ENCODE results near the gene AFF3.
"Not testable (repeated sequence)": the region's sequence is repeated elsewhere in the genome, so short reads cannot be mapped to it uniquely, and the experiment has no call there.

AFF3 gene

DNA sequence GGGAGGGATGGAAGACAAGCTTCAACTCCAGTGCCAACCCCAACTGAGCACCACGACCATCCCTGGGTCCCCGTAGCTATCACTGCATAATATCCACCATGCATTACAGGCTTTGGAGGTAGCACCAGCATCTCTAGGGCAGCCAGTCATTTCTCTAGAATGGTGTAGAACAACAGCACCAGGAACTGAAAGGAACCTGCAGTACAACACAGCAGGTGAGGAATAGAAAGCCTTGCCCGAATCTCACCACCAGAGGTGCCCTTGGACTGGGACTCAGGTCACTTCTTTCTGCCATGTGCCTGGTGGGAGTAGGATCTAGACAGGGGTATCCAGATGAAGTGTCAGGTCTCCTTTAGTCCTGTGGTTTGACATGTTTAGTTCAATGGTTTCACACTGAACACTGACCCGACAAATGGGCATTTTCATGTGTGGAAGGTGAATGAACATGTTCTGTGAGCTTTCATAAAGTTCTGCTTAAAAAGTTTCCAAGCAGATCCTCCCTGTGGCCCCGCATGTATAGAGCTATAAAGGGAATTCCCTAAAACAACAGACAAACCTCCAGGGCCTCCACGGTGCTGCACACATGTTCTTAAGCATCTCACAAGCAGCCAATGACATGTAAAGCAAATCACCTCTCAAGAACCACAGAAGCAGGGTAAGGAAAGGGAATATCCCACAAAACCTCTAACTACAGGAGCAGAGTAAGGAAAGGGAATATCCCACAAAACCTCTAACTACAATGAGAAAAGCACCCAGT lies 208.3 kb downstream of the AFF3 start:
- no peak for TF ChIP-seq PPARA (CRISPR knock-in tag; IDR thresholded peaks at IDR 0.05; ENCODE audit: borderline replicate concordance)
- TF ChIP-seq ZNF8 (CRISPR knock-in tag; IDR thresholded peaks at IDR 0.05), result no peak
- TF ChIP-seq, protein P1, sequence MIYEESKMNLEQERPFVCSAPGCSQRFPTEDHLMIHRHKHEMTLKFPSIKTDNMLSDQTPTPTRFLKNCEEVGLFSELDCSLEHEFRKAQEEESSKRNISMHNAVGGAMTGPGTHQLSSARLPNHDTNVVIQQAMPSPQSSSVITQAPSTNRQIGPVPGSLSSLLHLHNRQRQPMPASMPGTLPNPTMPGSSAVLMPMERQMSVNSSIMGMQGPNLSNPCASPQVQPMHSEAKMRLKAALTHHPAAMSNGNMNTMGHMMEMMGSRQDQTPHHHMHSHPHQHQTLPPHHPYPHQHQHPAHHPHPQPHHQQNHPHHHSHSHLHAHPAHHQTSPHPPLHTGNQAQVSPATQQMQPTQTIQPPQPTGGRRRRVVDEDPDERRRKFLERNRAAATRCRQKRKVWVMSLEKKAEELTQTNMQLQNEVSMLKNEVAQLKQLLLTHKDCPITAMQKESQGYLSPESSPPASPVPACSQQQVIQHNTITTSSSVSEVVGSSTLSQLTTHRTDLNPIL (CRISPR knock-in tag; IDR thresholded peaks at IDR 0.05; ENCODE audit: low read depth), result no peak
- TF ChIP-seq, protein P2, sequence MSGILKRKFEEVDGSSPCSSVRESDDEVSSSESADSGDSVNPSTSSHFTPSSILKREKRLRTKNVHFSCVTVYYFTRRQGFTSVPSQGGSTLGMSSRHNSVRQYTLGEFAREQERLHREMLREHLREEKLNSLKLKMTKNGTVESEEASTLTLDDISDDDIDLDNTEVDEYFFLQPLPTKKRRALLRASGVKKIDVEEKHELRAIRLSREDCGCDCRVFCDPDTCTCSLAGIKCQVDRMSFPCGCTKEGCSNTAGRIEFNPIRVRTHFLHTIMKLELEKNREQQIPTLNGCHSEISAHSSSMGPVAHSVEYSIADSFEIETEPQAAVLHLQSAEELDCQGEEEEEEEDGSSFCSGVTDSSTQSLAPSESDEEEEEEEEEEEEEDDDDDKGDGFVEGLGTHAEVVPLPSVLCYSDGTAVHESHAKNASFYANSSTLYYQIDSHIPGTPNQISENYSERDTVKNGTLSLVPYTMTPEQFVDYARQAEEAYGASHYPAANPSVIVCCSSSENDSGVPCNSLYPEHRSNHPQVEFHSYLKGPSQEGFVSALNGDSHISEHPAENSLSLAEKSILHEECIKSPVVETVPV (CRISPR knock-in tag; IDR thresholded peaks at IDR 0.05), result no peak
- no peak for TF ChIP-seq SNAI2 (CRISPR knock-in tag; IDR thresholded peaks at IDR 0.05)
- no peak for TF ChIP-seq ARNTL (CRISPR knock-in tag; IDR thresholded peaks at IDR 0.05; ENCODE audit: borderline replicate concordance, low read depth)
- no peak for TF ChIP-seq ISL1 (CRISPR knock-in tag; IDR thresholded peaks at IDR 0.05)
- no peak for TF ChIP-seq RARB (CRISPR knock-in tag; IDR thresholded peaks at IDR 0.05)
- no peak for TF ChIP-seq ZFP30 (CRISPR knock-in tag; IDR thresholded peaks at IDR 0.05)
- TF ChIP-seq ZNF70 (CRISPR knock-in tag; IDR thresholded peaks at IDR 0.05), result no peak
- no peak for ATAC-seq

DNA sequence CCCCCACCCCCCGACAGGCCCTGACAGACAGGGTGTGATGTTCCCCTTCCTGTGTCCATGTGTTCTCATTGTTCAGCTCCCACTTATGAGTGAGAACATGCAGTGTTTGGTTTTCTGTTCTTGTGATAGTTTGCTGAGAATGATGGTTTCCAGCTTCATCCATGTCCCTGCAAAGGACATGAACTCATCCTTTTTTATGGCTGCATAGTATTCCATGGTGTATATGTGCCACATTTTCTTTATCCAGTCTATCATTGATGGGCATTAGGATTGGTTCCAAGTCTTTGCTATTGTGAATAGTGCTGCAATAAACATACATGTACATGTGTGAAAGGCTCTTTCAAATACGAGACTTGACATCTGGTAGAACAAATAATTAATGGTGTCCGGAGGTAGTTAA lies 208.9 kb downstream of the AFF3 start:
- not testable (repeated sequence) for ATAC-seq

DNA sequence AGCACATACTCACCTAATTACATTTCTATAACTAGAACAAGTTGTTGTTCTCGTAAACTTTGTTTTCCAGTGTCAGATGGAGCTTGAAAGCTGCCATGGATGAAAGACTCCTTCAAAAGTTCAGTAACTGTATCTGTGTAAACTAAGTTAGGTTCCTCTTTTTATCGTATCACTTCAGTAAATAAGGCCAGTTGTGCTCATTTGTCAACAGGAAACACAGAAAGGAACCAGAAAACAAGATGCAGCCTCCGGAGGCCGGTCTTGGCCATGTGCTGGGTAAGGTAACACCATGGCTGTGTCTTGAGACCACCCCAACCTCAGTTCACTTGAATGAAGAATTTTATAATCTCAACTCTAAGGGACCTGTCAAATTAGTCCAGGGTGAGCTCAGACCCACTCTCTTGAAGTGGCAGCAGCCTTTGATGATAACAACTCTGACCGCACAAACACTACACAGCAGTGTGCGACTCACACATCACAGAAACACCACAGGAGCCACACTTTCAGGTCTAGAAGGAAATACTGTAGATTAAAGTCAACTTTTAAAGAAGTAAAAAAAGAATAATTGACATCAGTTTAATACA lies 213.8 kb downstream of the AFF3 start:
- no peak for TF ChIP-seq ZC3H10 (CRISPR knock-in tag; IDR thresholded peaks at IDR 0.05)
- no peak for TF ChIP-seq ZFP3 (CRISPR knock-in tag; IDR thresholded peaks at IDR 0.05)
- TF ChIP-seq ZNF8 (CRISPR knock-in tag; IDR thresholded peaks at IDR 0.05), result no peak
- TF ChIP-seq ISL1 (CRISPR knock-in tag; IDR thresholded peaks at IDR 0.05), result no peak
- TF ChIP-seq, protein P2 (CRISPR knock-in tag; IDR thresholded peaks at IDR 0.05), result no peak
- no peak for TF ChIP-seq ZFP30 (CRISPR knock-in tag; IDR thresholded peaks at IDR 0.05)
- no peak for TF ChIP-seq PPARA (CRISPR knock-in tag; IDR thresholded peaks at IDR 0.05; ENCODE audit: borderline replicate concordance)
- TF ChIP-seq, protein P3, sequence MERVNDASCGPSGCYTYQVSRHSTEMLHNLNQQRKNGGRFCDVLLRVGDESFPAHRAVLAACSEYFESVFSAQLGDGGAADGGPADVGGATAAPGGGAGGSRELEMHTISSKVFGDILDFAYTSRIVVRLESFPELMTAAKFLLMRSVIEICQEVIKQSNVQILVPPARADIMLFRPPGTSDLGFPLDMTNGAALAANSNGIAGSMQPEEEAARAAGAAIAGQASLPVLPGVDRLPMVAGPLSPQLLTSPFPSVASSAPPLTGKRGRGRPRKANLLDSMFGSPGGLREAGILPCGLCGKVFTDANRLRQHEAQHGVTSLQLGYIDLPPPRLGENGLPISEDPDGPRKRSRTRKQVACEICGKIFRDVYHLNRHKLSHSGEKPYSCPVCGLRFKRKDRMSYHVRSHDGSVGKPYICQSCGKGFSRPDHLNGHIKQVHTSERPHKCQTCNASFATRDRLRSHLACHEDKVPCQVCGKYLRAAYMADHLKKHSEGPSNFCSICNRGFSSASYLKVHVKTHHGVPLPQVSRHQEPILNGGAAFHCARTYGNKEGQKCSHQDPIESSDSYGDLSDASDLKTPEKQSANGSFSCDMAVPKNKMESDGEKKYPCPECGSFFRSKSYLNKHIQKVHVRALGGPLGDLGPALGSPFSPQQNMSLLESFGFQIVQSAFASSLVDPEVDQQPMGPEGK (CRISPR knock-in tag; IDR thresholded peaks at IDR 0.05; ENCODE audit: borderline replicate concordance), result no peak
- no peak for TF ChIP-seq ARNTL (CRISPR knock-in tag; IDR thresholded peaks at IDR 0.05; ENCODE audit: borderline replicate concordance, low read depth)
- TF ChIP-seq ESRRG (CRISPR knock-in tag; IDR thresholded peaks at IDR 0.05), result no peak
- no peak for TF ChIP-seq ZNF565 (CRISPR knock-in tag; conservative IDR thresholded peaks at IDR 0.05; ENCODE audit: low read depth)
- TF ChIP-seq TCF4 (CRISPR knock-in tag; IDR thresholded peaks at IDR 0.05; ENCODE audit: borderline replicate concordance), result no peak
- no peak for TF ChIP-seq ZNF70 (CRISPR knock-in tag; IDR thresholded peaks at IDR 0.05)
- TF ChIP-seq BACH2 (CRISPR knock-in tag; IDR thresholded peaks at IDR 0.05; ENCODE audit: borderline replicate concordance), result no peak
- no peak for TF ChIP-seq RARB (CRISPR knock-in tag; IDR thresholded peaks at IDR 0.05)
- TF ChIP-seq SNAI2 (CRISPR knock-in tag; IDR thresholded peaks at IDR 0.05), result no peak
- TF ChIP-seq, protein P4, sequence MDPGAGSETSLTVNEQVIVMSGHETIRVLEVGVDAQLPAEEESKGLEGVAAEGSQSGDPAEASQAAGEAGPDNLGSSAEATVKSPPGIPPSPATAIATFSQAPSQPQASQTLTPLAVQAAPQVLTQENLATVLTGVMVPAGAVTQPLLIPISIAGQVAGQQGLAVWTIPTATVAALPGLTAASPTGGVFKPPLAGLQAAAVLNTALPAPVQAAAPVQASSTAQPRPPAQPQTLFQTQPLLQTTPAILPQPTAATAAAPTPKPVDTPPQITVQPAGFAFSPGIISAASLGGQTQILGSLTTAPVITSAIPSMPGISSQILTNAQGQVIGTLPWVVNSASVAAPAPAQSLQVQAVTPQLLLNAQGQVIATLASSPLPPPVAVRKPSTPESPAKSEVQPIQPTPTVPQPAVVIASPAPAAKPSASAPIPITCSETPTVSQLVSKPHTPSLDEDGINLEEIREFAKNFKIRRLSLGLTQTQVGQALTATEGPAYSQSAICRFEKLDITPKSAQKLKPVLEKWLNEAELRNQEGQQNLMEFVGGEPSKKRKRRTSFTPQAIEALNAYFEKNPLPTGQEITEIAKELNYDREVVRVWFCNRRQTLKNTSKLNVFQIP (CRISPR knock-in tag; IDR thresholded peaks at IDR 0.05; ENCODE audit: borderline replicate concordance, low read depth), result no peak
- ATAC-seq, result no peak

DNA sequence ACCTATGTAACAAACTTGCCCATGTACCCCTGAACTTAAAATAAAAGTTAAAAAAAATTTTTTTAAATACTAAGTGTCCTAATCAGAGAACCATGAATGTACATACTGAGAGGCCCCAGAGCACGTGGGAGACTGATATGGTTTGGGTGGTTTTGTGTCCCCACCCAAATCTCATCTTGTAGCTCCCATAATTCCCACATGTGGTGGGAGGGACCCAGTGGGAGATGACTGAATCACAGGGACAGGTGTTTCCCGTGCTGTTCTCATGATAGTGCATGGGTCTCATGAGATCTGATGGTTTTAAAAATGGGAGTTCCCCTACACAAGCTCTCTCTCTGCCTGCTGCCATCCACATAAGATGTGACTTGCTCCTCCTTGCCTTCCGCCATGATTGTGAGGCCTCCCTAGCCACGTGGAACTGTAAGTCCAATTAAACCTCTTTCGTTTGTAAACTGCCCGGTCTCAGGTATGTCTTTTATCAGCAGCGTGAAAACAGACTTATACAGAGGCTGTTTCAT lies 214.6 kb downstream of the AFF3 start:
- ATAC-seq, result not testable (repeated sequence)

Measured in SK-N-SH treated with all-trans-retinoic acid at 6 μM for 48 hours (cell line).